ENCODE measurements around the gene NAGLU.

Gene NAGLU

GRCh38 chr17:42565523-42566214, 29.6 kb downstream of the NAGLU start:
- no peak for DNase-seq

GRCh38 chr17:42566215-42566882, 30.3 kb downstream of the NAGLU start:
- no peak for DNase-seq

- DNase-seq = peak; percentile 93
These were observed 31.0 kb downstream of the NAGLU start, which contains the start of gene MLX for GRCh38 chr17:42566883-42567573. Gene MLX (plus strand): TSS chr17:42567100. CDS start chr17:42567125, 25 bp downstream.

GRCh38 chr17:42568341-42569111, 32.5 kb downstream of the NAGLU start:
- no peak for DNase-seq

- DNase-seq = no peak
These were observed 35.6 kb downstream of the NAGLU start for GRCh38 chr17:42571435-42572225.

GRCh38 chr17:42573095-42573494, 37.1 kb downstream of the NAGLU start:
- DNase-seq = no peak

- no peak for DNase-seq
These were observed 38.4 kb downstream of the NAGLU start for GRCh38 chr17:42574463-42574862.

- no peak for DNase-seq
These were observed 41.1 kb downstream of the NAGLU start for GRCh38 chr17:42577140-42577531.

- peak; percentile 93 for DNase-seq
These were observed 41.7 kb downstream of the NAGLU start, which contains the start of gene PSMC3IP for GRCh38 chr17:42577532-42578281. Gene PSMC3IP (minus strand): TSS chr17:42577729. CDS start chr17:42577686, 43 bp downstream.

GRCh38 chr17:42578282-42578869, 42.3 kb downstream of the NAGLU start:
- DNase-seq = no peak

- no peak for DNase-seq
These were observed 43.9 kb downstream of the NAGLU start for GRCh38 chr17:42579794-42580551.

- DNase-seq = no peak
These were observed 45.8 kb downstream of the NAGLU start for GRCh38 chr17:42581744-42582270.

- no peak for DNase-seq
These were observed 48.8 kb downstream of the NAGLU start for GRCh38 chr17:42584880-42585279.

- no peak for DNase-seq
These were observed 49.3 kb downstream of the NAGLU start for GRCh38 chr17:42585353-42585752.

- no peak for DNase-seq
These were observed 50.6 kb downstream of the NAGLU start for GRCh38 chr17:42586514-42587230.

- no peak for DNase-seq
These were observed 54.8 kb downstream of the NAGLU start for GRCh38 chr17:42590886-42591285.

GRCh38 chr17:42591411-42591810, 55.4 kb downstream of the NAGLU start:
- DNase-seq = no peak
